Stimulated activated CD8-positive, alpha-beta memory T cell treated with anti-CD3 and anti-CD28 coated beads, Interleukin-4, amount 100 ng/mL, for 48 hours (primary cell): ENCODE data around the gene SPEM2.

Experiments used
- DNase-seq: peaks from one replicate; pipeline ENCODE4 v3.0.0-alpha.2; 2020

Gene SPEM2

GRCh38 chr17:7425316-7425715 is at the start of gene SPEM2:
TSS of gene SPEM2 (plus strand) at chr17:7425616. CDS start at chr17:7425689, 73 bp downstream.
- DNase-seq = no peak

GRCh38 chr17:7379134-7379533 is 46.3 kb upstream of the SPEM2 start:
- no peak for DNase-seq

DNA sequence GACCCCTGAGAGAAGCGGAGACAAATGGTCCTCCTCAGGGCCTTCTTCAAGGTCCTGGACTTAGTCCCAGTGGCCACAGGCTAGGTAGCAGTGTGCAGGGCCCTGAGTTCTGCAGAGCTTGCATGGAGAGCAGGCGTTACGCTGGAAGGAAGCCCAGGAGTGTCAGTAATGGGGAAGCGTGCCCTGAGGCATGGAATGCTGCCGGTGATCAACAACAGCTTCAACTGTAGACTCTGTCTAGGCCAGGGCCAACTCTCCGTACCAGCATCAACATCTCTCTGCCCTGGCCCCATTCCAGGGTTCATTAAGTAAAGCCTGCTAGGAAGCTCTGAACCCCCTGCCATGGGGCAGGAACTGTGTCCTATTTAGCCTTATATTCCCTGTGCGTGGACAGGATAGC is 45.1 kb upstream of the SPEM2 start:
- no peak for DNase-seq

DNA sequence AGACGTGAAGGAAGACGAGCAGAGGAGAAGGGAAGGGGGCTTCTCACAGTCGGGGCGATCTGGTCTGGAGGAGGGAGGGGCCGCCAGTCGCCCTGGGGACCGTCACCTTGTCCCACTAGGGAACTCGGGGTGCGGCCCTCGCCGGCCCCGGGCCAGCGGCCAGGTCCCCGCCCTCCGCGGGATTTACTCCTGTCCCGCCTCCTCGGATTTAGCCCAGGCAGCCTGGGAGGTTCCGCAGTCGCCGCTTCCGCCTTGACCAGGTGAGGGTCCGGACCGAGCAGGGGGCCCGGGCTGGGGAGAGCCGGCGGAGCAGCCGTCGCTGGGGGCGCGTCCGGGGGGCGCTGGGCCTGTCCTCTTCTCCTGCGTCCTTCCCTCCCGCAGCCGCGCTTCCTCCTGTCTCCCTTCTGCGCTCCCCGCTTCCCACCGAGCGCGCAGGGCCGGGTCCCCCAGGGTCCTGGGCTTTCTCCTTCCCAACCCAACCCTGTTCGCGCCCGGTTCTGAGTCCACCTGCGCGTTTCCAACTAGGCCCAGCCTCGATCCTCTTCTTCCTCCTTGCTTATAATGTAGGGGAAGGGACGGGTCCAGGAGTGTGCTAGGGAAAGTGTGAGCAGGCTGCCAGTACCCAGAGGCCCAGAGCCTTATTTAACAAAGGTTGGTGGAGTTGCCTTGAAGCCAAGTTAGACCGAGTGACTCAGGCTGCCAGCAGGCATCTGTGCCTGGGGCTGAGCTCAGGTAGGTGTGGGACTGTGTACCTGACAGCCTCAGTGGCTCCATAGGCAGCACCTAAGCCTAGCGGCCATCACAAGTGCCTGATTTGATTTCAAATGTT is 44.3 kb upstream of the SPEM2 start, which contains the start of gene TNK1:
TNK1 (plus strand) TSS at position 235 of the 829 bp plus-strand sequence. CDS start 1,838 bp downstream, outside the sequence.
- DNase-seq = no peak

DNA sequence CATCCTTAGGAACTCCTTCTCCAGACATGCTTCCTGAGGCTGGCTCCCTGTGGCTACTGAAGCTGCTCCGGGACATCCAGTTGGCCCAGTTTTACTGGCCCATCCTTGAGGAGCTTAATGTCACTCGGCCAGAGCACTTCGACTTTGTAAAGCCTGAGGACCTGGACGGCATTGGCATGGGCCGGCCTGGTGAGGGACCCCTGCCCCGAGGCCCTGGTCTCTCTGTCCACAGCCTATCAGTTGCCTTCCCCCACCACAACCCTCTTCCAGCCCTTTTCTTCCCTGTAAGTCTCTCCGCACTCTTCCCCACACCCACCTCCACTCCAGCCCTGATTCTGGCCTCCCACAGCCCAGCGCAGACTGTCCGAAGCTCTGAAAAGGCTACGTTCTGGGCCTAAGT is 42.5 kb upstream of the SPEM2 start:
- DNase-seq = no peak

DNA sequence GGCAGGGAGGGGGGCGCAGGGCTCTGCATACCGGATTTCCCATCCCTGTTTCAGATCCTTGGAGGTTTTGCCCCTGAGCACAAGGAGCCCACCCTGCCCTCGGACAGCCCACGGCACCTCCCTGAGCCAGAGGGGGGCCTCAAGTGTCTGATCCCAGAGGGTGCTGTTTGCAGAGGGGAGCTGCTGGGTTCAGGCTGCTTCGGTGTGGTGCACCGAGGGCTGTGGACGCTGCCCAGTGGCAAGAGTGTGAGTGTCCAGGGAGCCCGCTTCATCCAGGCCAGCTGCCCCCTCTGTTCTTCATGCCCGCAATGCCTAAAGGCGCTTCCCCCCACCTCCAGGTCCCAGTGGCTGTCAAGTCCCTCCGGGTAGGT is 42.1 kb upstream of the SPEM2 start:
- DNase-seq = no peak

DNA sequence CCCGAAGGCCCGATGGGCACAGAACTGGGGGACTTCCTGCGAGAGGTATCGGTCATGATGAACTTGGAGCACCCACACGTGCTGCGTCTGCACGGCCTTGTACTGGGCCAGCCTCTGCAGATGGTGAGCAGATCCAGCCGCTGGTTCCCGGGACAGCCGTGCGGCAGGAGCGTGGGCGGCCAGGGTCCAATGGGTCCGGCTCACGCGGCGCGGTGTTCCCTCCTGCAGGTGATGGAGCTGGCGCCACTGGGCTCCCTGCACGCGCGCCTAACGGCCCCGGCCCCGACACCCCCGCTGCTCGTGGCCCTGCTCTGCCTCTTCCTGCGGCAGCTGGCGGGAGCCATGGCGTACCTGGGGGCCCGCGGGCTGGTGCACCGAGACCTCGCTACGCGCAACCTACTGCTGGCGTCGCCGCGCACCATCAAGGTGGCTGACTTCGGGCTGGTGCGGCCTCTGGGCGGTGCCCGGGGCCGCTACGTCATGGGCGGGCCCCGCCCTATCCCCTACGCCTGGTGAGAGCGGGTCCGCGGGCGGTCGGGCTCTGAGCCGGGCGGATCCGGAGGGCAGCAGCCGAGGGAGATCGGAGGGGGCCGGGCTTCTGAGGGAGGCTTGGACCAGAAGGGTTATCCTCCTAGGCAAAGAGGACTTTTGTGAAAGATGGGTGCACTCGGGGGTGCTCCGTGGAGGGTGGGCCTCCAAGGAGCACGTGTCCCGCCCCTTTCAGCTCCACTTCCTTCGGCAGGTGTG is 41.5 kb upstream of the SPEM2 start:
- DNase-seq = peak; percentile 82

- DNase-seq = no peak
These were observed 40.8 kb upstream of the SPEM2 start for GRCh38 chr17:7384489-7385081.

- no peak for DNase-seq
These were observed 36.6 kb upstream of the SPEM2 start for GRCh38 chr17:7388856-7389255.

DNA sequence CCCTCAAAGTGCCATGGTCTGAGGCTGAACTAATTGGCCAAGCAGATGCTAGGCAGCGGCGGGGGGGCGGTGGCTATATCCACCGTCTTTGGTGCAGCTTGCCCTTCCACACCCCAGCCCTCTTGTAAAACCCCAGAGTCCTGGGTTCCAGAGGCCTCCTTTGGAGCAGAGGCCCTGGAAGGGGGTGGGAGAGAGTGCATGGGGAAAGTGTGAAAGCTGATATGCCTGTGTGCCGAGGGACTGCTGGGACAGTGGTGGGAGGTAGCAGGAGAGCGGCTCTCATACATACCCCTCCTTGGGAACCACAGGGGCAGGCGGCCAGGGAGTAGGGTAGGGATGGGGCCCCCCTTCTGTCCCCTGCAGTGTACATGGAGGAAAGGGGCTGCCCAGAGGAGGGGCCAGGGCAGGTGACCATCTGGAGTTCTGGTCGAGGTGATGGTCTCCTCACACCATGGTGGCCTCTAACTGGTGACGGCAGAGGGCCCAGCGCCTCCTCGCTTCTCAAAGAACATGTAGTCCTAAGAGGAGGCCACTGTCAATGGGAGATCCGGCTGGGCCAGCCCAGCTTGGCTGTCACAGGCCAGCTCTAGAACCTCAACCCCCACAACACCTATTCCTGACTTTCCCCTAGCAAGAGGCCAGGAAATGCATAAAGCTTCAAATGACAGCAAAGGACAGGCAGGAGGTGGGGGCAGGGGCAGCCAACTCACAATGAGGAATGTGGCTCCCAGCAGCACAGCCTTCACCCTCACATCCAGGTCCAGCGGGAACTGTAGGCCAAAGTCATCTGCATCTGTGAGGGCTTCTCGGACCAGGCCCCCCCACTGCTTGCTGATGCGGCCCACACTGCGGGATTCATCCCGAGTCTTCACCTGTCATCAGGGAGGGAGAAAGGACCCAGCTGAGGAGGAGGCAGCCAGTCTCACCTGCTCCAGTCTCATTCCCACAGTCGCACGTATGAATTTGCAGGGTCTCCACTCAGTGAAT is 35.2 kb upstream of the SPEM2 start:
- no peak for DNase-seq

DNA sequence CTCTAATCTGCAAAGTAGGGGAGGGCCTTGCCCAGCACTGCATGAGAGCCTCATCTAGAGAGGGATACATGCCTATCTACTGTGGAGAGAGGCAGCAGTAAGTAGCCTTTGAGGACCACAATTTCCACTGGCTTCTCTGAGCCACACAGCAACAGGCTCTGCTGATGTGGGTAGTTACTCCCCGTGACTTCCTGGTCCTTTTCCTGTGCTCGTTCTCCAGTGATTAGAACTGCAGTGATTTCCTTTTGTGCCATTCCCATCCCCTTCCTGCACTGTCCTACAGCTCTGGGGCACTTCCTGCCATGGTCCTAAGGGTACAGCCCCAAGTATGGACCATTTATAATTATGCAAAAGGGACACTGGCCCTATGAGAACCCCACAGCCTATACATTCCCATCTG is 34.1 kb upstream of the SPEM2 start:
- no peak for DNase-seq

DNA sequence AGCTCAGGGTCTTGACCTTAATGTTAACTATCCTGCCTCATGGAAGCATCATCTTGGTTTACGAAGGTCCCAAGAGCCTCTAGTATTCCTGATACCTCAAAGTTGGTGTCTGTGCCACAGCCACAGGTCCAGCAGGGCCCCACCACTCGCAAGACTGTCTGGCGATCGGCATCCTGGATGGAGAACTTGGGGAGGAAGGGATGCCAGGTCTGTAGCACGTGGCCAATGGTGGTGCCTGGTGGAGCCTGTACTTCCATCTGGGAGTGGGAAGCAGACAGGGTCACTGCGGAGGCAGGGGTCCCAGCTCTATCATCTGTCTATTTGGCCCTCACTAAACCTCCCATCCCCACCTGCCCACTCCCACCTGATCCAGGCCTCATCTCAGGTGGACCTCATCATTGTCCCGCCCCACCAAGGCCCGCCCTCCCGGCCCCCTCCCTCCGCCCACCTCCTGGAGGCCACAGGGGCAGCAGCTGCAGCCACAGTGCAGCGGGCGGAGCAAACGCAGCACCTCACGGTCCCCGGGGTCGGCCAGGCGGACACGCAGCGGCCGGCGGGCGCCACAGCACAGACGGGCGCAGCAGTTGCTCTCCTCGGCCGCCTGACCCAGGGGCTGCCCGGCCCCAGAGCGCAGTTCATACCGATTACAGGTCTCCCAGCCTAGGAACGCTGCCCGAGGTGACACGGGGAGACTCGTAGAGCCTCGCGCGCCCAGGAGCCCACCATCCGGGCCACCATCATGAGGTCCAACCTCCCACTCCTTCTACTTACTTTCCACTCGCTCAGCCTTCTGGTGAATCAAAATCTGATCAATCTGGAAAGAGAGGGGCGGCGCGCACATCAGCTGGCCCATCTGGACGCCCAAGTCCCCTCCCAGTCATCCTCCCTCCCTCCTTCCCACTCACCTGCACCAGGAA is 32.5 kb upstream of the SPEM2 start:
- DNase-seq = no peak

DNA sequence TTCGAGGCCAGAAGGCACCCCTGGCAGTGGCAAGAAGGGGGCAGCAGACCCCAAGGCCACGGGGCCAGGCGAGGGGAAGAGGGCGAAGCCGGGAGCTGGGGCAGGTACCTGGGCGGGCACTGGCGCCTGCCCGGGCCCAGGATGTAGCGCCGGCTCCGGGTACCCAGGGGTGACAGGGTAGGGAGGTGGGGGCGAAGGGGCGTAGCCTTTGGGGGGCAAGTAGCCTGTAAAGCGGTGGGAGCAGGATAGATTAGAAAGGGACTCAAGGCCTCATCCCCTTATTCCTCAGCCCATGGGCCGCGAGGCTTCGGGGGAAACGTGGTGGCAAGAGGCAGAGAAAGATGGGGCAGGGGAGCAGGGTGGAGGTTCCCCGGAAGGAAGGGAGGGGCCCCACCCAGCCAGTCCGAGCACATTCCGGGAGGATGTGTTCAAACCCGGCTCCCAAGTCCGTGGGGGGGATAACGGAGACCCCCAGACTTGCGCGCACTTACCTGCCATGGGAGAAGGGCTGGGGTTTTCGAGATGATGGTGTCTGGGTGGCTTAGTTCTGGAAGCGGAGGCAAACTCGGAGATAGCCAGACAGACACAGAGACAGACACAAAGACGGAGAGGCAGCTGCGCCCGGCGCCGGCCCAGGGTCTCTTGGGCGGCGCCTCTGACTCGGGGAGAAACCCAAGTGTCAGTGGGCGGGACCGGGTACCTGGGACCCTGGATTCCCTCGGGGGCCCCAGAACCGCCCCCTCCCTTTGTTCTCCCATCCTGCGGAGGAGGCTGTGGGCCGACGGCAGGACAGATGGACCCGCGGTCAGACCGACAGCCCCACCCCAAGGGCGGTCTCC is 31.6 kb upstream of the SPEM2 start:
- peak; percentile 56 for DNase-seq

DNA sequence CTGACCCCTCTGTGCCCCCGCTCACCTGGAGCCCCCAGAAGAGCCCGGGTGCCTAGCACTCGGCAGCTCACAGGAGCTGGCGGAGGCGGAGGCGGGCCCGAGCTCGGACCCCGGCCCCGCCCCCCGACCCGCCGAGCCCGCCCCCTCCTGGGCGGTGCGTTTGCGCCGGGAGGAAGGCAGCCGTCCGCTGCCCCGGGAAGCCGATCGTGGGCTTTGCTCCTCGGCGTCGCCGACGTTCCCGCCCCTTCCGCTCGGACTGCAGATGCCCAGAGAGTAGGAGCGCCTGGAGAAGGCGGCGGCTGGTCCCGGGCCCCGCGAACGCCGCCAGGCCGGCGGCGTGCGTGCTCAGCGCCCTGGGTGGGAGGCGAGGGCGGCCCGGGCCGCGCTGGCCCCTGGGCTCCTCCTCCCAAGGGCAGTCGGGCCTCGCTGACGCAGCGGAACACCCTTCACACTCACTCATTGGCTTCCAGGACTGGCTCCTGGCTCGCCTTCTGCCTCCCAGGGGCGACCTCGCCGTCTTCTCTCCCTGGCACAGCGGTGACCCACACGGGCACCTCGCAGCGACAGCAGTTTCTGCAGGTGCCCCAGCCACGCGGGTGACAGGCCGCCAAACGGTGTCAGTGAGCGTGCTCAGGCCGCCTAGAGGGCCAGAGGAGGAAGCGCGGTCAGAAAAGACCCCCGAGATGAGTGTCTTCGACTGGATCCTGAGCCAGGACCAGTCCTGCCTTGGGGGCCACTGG is 30.8 kb upstream of the SPEM2 start, which contains the start of gene PLSCR3:
PLSCR3 (minus strand) TSS at position 74 of the 740 bp plus-strand sequence. CDS start 415 bp downstream, outside the sequence.
- DNase-seq = peak; percentile 90

DNA sequence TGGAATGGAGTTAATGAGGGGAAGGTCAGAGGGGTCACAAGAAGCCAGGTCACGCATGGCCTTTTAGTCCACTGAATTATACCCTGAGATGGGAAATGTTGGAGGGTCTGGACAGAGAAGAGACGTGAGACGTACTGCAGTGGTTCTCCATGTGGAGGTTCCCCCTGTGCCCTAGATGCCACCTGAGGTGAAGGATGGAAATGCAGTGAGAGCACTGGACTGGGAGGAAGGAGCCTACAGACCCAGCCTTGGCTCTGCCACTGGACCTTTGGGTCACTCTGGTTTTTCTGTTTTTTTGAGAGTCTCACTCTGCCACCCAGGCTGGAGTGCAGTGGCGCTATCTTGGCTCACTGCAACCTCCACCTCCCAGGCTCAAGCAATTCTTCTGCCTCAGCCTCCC is 29.3 kb upstream of the SPEM2 start:
- DNase-seq = no peak

- DNase-seq = no peak
These were observed 26.8 kb upstream of the SPEM2 start for GRCh38 chr17:7398612-7399011.

GRCh38 chr17:7403043-7403726 is 22.2 kb upstream of the SPEM2 start:
- DNase-seq = peak; percentile 57

GRCh38 chr17:7403727-7403976 is 21.8 kb upstream of the SPEM2 start:
- no peak for DNase-seq
